ENCODE results near the gene NTN1. TPM values are rescaled to one million over a fixed set of nuclear protein-coding genes. Genes with fewer than 3 reads are reported as not detected.

Gene NTN1
- total RNA-seq, 3 donors from 2014 or later = 2.2 to 3.7 (median 3.3) TPM

- no peak for DNase-seq (ENCODE audit: low spot score in 2 of 2)
- no peaks in the 10 kb centered on the region for H3K36me3 ChIP-seq
- no peaks in the 10 kb centered on the region for H3K9me3 ChIP-seq
- no peaks in the 10 kb centered on the region for H3K4me1 ChIP-seq
- no peak overlapping the region for H3K27ac ChIP-seq
- no peaks in the 10 kb centered on the region for H3K27me3 ChIP-seq
- TF ChIP-seq POLR2A (IDR thresholded peaks at IDR 0.05) (no peak), POLR2AphosphoS5 (IDR thresholded peaks at IDR 0.05) (no peak), CTCF (IDR thresholded peaks at IDR 0.05) (no peak)
- H3K4me3 ChIP-seq = no peak overlapping the region
- intact Hi-C loops (cut with DNase I; ENCODE audit: low total_unique reads) = no loop called here
These were observed 179.5 kb downstream of the NTN1 start for GRCh38 chr17:9200699-9201359.

DNA sequence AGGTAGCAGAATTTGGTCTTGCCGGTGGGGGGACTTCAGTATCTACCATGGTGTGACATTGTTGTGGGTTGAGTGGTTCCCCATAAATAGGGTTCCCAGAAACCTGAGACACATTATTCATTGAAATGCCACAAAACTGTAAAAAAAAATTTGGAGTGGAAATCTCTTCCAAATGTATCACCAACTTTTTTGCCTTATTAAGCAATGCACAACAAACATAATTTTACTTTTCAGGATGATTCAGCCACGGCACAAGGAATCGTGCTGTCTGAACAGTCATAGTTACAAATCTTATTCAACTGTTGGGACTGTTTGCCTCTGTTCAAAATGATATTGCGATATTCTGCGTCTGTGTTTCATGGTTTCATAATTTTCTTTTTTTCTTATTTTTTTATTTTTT, 181.2 kb downstream of the NTN1 start:
- no peak for TF ChIP-seq CTCF (IDR thresholded peaks at IDR 0.05)
- TF ChIP-seq POLR2AphosphoS5 (IDR thresholded peaks at IDR 0.05) = no peak
- TF ChIP-seq POLR2A (IDR thresholded peaks at IDR 0.05) = no peak
- intact Hi-C loops (cut with DNase I; ENCODE audit: low total_unique reads) = no loop called here
- no peaks in the 10 kb centered on the region for H3K4me1 ChIP-seq

GRCh38 chr17:9203771-9204425, 182.6 kb downstream of the NTN1 start:
- Histone ChIP-seq H3K36me3 (no peaks in the 10 kb centered on the region), H3K27ac (no peak overlapping the region), H3K4me3 (no peak overlapping the region), H3K27me3 (no peaks in the 10 kb centered on the region), H3K9me3 (no peaks in the 10 kb centered on the region), H3K4me1 (no peaks in the 10 kb centered on the region)
- DNase-seq (ENCODE audit: low spot score in 2 of 2) = no peak
- intact Hi-C loops (cut with DNase I; ENCODE audit: low total_unique reads) = no loop called here
- TF ChIP-seq POLR2A (IDR thresholded peaks at IDR 0.05) (no peak), POLR2AphosphoS5 (IDR thresholded peaks at IDR 0.05) (no peak), CTCF (IDR thresholded peaks at IDR 0.05) (no peak)

More for the DNA sequence above, 181.2 kb downstream of the NTN1 start:
- Histone ChIP-seq H3K27ac (no peak overlapping the region), H3K4me3 (no peak overlapping the region), H3K36me3 (no peaks in the 10 kb centered on the region), H3K9me3 (no peaks in the 10 kb centered on the region), H3K27me3 (no peaks in the 10 kb centered on the region)
- DNase-seq (ENCODE audit: low spot score in 2 of 2) = no peak

GRCh38 chr17:9204637-9205329, 183.5 kb downstream of the NTN1 start:
- intact Hi-C loops (cut with DNase I; ENCODE audit: low total_unique reads) = loop anchor here (5.0 kb wide), 1 partner anchor 1003 kb away; no protein-coding TSS in a partner anchor
- DNase-seq (ENCODE audit: low spot score in 2 of 2) = no peak
- no peaks in the 10 kb centered on the region for H3K9me3 ChIP-seq
- no peaks in the 10 kb centered on the region for H3K36me3 ChIP-seq
- H3K4me3 ChIP-seq = no peak overlapping the region
- no peak overlapping the region for H3K27ac ChIP-seq
- no peaks in the 10 kb centered on the region for H3K27me3 ChIP-seq
- no peaks in the 10 kb centered on the region for H3K4me1 ChIP-seq
- TF ChIP-seq POLR2AphosphoS5 (IDR thresholded peaks at IDR 0.05) = no peak
- TF ChIP-seq POLR2A (IDR thresholded peaks at IDR 0.05) = no peak
- TF ChIP-seq CTCF (IDR thresholded peaks at IDR 0.05) = no peak

All from breast epithelium (tissue), 4 donors.